ENCODE results near the gene MINK1.

DNA sequence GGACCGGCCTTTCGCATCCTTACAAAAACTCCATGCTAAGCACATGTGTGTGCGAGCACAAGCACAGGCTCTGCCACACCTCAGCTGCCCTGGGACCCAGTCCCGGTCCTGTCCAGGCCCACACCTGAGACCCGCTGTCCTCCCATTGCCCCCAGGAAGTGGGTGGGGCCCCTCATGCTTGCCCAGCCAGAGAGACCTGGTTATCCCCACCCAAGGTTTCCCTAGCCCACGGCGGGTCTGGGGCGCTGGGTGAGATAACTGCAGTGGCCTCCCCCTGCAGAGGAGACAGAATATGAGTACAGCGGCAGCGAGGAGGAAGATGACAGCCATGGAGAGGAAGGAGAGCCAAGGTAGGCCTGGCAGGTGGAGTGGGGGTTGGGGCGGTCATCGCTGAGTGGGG lies 53.7 kb downstream of the MINK1 start:
- TF ChIP-seq EED (CRISPR knock-in tag; IDR thresholded peaks at IDR 0.05): no peak
- no peak for TF ChIP-seq RXRA (CRISPR knock-in tag; IDR thresholded peaks at IDR 0.05)
- no peak for TF ChIP-seq SMC3 (IDR thresholded peaks at IDR 0.05; ENCODE audit: low read length)
- no peak for TF ChIP-seq ZNF777 (CRISPR knock-in tag; IDR thresholded peaks at IDR 0.05)
- no peak for TF ChIP-seq ZNF274 (CRISPR knock-in tag; IDR thresholded peaks at IDR 0.05)
- no peak for TF ChIP-seq BHLHE40 (IDR thresholded peaks at IDR 0.05; ENCODE audit: low read length)
- no peak for TF ChIP-seq TMF1 (CRISPR knock-in tag; IDR thresholded peaks at IDR 0.05; ENCODE audit: low read depth)
- TF ChIP-seq MEF2D (CRISPR knock-in tag; IDR thresholded peaks at IDR 0.05): no peak
- no peak for TF ChIP-seq ZNF160 (CRISPR knock-in tag; IDR thresholded peaks at IDR 0.05)
- no peak for TF ChIP-seq SP1 (IDR thresholded peaks at IDR 0.05)
- no peak for TF ChIP-seq SP1 (CRISPR knock-in tag; IDR thresholded peaks at IDR 0.05)
- TF ChIP-seq KDM5B (CRISPR knock-in tag; IDR thresholded peaks at IDR 0.05; ENCODE audit: borderline replicate concordance): no peak
- no peak for TF ChIP-seq REST (IDR thresholded peaks at IDR 0.05; ENCODE audit: borderline replicate concordance in 1 of 2, low read depth in 1 of 2, low read length in 2 of 2)
- TF ChIP-seq, protein P1, sequence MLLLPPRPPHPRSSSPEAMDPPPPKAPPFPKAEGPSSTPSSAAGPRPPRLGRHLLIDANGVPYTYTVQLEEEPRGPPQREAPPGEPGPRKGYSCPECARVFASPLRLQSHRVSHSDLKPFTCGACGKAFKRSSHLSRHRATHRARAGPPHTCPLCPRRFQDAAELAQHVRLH (CRISPR knock-in tag; IDR thresholded peaks at IDR 0.05; ENCODE audit: borderline replicate concordance, low read depth): no peak
